Nephron progenitor cell (in vitro differentiated cells): ENCODE results near the gene NCOA7.

Source experiments
- DNase-seq: peaks from one replicate; pipeline ENCODE4 v3.0.0; 2021
- H3K27ac Mint-ChIP-seq: 2 replicates; pipeline ENCODE4 v1.8.0; 2021; ENCODE audit warnings: mild to moderate bottlenecking, moderate library complexity, mixed read lengths
- H3K27me3 Mint-ChIP-seq: 2 replicates; pipeline ENCODE4 v1.8.0; 2021; ENCODE audit warnings: mild to moderate bottlenecking, low read depth, mixed read lengths; ENCODE audit not compliant: poor library complexity
- H3K36me3 Mint-ChIP-seq: 2 replicates; pipeline ENCODE4 v1.8.0; 2021; ENCODE audit warnings: low read depth, mixed read lengths
- H3K4me1 Mint-ChIP-seq: 2 replicates; pipeline ENCODE4 v1.8.0; 2021; ENCODE audit warnings: mixed read lengths
- H3K4me3 Mint-ChIP-seq: 2 replicates; pipeline ENCODE4 v1.8.0; 2021; ENCODE audit warnings: mild to moderate bottlenecking, moderate library complexity, mixed read lengths
- H3K9me3 Mint-ChIP-seq: 2 replicates; pipeline ENCODE4 v1.8.0; 2021; ENCODE audit warnings: mild to moderate bottlenecking, moderate library complexity, mixed read lengths
- TF ChIP-seq, protein P1 (sequence below): fragments of 200-600 bp; sonication (generic); IDR thresholded peaks from 2 replicates; pipeline ENCODE4 v1.5.0; 2021; ENCODE audit warnings: antibody characterized with exemption

The NCOA7 gene

DNA sequence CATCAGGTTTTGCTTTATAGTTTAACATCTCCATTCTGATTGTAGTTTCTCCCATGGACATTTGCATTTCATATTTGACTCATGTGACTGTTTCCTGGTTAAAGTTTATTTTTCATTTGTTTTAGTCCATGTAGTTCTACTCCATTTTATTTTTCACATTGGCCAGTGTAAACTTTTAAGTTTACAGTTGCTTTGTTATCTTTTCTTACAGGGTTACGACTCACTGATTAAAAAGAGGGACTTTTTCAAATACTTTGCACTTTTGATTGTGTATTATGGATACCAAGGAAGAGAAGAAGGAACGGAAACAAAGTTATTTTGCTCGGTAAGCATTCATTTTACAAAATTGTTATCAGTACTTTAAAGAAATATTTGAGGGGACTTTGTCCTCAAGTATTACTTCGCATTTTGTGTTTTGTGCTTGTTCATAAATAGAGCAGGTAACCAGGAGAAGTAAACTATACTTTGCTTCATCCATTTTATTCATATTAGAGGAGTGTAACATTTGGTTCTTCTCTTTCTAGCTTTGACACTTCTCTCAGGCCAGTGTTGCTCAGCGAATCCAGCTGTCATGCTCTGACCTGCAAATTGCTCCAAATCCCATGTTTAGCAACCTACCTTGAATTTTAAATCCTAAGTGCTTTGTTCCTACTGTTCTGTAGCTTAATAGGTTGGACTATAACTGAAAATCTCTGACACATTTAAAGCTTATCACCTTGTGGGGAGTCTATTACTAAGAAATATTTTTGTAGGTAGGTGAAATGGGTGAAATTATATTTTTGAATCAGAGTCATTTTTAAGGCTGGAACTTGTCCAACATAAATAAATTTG lies 24.5 kb downstream of the NCOA7 start:
- Mint-ChIP-seq H3K36me3 (no peaks in the 10 kb centered on the region), H3K4me3 (no peak overlapping the region), H3K27me3 (no peaks in the 10 kb centered on the region), H3K9me3 (no peaks in the 10 kb centered on the region), H3K27ac (no peak overlapping the region), H3K4me1 (peaks cover 49% of the 10 kb centered on the region)
- TF ChIP-seq, protein P1, sequence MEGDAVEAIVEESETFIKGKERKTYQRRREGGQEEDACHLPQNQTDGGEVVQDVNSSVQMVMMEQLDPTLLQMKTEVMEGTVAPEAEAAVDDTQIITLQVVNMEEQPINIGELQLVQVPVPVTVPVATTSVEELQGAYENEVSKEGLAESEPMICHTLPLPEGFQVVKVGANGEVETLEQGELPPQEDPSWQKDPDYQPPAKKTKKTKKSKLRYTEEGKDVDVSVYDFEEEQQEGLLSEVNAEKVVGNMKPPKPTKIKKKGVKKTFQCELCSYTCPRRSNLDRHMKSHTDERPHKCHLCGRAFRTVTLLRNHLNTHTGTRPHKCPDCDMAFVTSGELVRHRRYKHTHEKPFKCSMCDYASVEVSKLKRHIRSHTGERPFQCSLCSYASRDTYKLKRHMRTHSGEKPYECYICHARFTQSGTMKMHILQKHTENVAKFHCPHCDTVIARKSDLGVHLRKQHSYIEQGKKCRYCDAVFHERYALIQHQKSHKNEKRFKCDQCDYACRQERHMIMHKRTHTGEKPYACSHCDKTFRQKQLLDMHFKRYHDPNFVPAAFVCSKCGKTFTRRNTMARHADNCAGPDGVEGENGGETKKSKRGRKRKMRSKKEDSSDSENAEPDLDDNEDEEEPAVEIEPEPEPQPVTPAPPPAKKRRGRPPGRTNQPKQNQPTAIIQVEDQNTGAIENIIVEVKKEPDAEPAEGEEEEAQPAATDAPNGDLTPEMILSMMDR, result no peak
- DNase-seq, result no peak

GRCh38 chr6:125816828-125817280 lies 26.1 kb downstream of the NCOA7 start:
- H3K27me3 Mint-ChIP-seq, result no peaks in the 10 kb centered on the region
- DNase-seq, result no peak
- TF ChIP-seq, protein P1, result no peak
- peaks cover 33% of the 10 kb centered on the region for H3K4me1 Mint-ChIP-seq
- H3K36me3 Mint-ChIP-seq, result no peaks in the 10 kb centered on the region
- H3K9me3 Mint-ChIP-seq, result no peaks in the 10 kb centered on the region
- no peak overlapping the region for H3K4me3 Mint-ChIP-seq
- H3K27ac Mint-ChIP-seq, result no peak overlapping the region

- H3K4me3 Mint-ChIP-seq, result no peak overlapping the region
- TF ChIP-seq, protein P1, result no peak
- H3K27ac Mint-ChIP-seq, result no peak overlapping the region
- H3K9me3 Mint-ChIP-seq, result no peaks in the 10 kb centered on the region
- H3K36me3 Mint-ChIP-seq, result no peaks in the 10 kb centered on the region
- peaks cover 25% of the 10 kb centered on the region for H3K4me1 Mint-ChIP-seq
- no peaks in the 10 kb centered on the region for H3K27me3 Mint-ChIP-seq
- no peak for DNase-seq
Observed at GRCh38 chr6:125818225-125818657, 27.5 kb downstream of the NCOA7 start.

- Mint-ChIP-seq H3K4me3 (no peak overlapping the region), H3K4me1 (peaks cover 25% of the 10 kb centered on the region), H3K36me3 (no peaks in the 10 kb centered on the region), H3K27me3 (no peaks in the 10 kb centered on the region), H3K27ac (no peak overlapping the region), H3K9me3 (no peaks in the 10 kb centered on the region)
- TF ChIP-seq, protein P1, result no peak
- no peak for DNase-seq
Observed at GRCh38 chr6:125818772-125819260, 28.1 kb downstream of the NCOA7 start.

- DNase-seq, result no peak
- Mint-ChIP-seq H3K4me1 (peaks cover 21% of the 10 kb centered on the region), H3K4me3 (no peak overlapping the region), H3K9me3 (no peaks in the 10 kb centered on the region), H3K27ac (no peak overlapping the region), H3K36me3 (no peaks in the 10 kb centered on the region), H3K27me3 (peaks cover under 1% of the 10 kb centered on the region)
- TF ChIP-seq, protein P1, result no peak
Observed at GRCh38 chr6:125819535-125820326, 29.0 kb downstream of the NCOA7 start.
